GM18498 (cell line): ENCODE measurements around the gene CBS.
"Not testable (repeated sequence)": the region's sequence is repeated elsewhere in the genome, so short reads cannot be mapped to it uniquely, and the experiment has no call there.

ENCODE experiments used
- ATAC-seq: cut with Tn5 transposase; IDR thresholded peaks from one replicate; pipeline ENCODE4 v1.9.1; 2021; ENCODE audit warnings: mild to moderate bottlenecking, moderate library complexity; ENCODE audit not compliant: unreplicated experiment

CBS gene

DNA sequence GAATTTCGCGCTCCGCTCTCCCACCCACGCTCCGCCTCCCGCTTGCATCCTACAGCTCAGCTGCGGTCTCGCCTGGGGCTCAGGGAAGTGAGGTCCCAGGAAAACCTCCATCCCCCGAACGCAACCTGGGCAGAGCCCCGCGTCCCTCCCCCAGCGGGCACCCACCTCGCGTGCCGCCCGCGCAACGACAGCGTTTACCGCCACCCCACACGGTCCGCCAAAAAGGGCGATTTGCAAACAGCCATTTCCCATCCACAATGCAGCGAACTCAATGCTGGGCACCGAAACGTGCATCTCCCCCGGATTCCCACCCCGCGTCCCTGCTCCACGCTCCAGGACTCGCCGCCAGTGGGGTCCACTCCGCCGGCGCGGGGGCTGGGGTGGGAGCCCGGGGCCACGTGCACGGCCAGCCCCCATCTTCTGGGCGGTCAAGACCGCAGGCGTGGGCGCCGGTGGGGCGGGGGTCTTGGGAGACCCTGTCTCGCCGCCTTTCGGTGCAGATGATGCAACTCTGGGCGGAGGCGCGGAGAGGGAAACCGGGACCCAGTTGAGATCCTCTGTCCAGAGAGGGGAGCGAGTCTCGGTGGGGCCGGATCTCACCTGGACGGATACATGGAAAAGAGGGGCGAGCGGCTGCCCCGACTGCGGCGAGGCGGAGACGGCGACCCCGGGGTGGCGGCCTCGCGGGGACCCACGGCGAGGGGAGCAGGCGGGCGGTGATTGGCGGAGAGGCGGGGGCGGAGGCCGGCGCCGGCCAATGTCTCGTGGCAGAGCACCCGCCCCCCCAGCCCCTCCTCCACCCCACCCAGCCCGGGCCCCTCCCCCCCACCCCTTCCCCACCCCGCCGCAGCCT lies at the start of gene CBS:
Gene CBS (minus strand): TSS at position 666 of the 853 bp plus-strand sequence. CDS start 3,642 bp downstream, outside the sequence.
- not testable (repeated sequence) for ATAC-seq

GRCh38 chr21:43115956-43116355 lies 40.3 kb upstream of the CBS start:
- ATAC-seq, result not testable (repeated sequence)

GRCh38 chr21:43114483-43114882 lies 38.8 kb upstream of the CBS start:
- not testable (repeated sequence) for ATAC-seq

- not testable (repeated sequence) for ATAC-seq
Measured at GRCh38 chr21:43109006-43109405, 33.4 kb upstream of the CBS start.

GRCh38 chr21:43108177-43108576 lies 32.5 kb upstream of the CBS start:
- ATAC-seq, result not testable (repeated sequence)

GRCh38 chr21:43107794-43108137 lies 32.1 kb upstream of the CBS start:
- ATAC-seq, result not testable (repeated sequence)

DNA sequence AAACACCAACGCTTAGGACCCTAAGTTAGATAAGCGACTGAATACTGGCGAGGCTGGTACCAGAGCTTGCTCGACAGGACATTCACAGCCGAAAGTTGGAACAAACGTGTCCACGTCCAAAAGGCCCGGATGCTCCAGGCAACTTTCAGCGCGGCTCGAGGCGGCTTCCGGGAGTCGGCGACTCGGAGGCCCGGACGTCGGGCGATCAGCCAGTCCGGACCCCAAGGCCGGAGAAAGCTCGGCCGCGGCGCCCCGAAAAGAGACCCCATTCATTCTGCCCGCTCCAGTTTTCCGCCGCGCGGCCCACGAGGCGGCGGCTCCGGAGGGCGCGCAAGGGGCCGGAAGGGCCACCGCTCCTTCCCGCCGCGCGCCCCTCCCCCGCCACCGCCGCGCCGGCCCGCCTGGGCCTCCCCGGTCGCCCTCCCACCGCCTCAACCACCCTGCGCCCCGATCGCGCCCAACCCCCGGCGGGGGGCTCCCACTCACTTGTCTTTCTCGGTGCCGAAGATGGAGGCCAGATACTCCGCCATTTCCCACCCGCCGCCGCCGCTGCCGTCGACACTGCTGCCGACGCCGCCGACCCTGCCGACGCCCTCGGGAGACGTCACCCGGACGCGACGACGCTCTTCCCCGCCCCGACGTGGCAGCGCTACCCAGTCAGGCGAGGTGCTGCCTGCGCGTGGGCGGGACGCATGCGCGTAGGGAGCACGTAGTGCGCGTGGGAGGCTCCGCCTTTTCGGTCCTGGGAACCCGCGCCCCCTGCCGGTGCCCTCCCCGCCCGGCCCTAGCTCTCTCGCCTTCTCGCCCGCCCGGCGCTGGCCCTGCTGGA lies 31.5 kb upstream of the CBS start, which contains the start of gene U2AF1:
Gene U2AF1 (minus strand): TSS at position 606 of the 829 bp plus-strand sequence. CDS start 76 bp downstream, at position 530.
- ATAC-seq, result peak; percentile 73

- ATAC-seq, result not testable (repeated sequence)
Measured at GRCh38 chr21:43104642-43105041, 29.0 kb upstream of the CBS start.

DNA sequence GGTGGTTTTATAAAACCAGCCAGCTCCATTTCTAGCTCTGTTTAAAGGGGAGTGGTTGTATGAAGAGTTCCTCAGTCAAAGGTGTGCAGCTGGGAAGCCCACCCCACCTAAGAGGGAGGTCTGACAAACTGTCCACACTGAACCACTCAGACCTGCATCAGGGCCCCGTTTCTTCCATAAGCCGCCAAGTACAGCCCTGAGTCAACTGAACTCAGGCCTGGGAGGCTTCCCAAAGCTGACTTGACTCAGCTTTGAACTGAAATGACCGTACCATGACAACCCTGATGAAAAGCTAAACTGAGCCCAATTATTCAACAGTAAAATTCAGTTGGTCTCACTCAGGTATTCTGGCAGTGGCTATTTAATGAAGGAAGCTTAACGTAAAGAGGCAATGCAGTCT lies 26.6 kb upstream of the CBS start:
- not testable (repeated sequence) for ATAC-seq

- not testable (repeated sequence) for ATAC-seq
Measured at GRCh38 chr21:43101676-43102075, 26.0 kb upstream of the CBS start.

GRCh38 chr21:43101000-43101399 lies 25.4 kb upstream of the CBS start:
- ATAC-seq, result not testable (repeated sequence)

DNA sequence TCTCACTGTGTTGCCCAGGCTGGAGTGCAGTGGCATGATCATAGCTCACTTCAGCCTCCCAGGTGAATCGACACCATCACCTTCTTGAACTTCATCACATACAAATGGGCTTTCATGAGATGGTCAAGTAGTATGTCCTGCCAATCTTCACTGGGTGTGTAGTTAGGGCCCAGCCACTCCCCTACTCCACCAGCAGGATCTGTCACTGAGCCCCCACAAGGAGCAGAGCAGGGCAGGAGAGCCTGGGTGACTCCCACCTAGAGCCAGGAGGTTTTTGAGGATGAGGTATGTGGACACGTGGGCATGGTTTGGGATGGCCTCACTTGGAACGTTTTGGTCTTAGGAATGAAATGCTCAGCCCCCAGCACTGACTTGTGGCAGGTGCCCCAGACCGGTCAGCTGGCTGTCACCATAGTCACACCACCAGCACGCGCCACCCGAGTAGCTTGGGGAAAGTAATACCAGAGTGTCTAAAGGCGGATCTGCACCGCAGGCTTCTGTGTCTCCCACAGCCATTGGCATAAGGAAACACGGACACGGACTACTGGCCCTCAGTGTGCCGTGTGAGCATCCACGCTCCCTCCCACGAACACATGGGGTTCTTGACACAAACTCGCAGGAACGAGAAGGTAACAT lies 16.5 kb upstream of the CBS start:
- ATAC-seq, result not testable (repeated sequence)

DNA sequence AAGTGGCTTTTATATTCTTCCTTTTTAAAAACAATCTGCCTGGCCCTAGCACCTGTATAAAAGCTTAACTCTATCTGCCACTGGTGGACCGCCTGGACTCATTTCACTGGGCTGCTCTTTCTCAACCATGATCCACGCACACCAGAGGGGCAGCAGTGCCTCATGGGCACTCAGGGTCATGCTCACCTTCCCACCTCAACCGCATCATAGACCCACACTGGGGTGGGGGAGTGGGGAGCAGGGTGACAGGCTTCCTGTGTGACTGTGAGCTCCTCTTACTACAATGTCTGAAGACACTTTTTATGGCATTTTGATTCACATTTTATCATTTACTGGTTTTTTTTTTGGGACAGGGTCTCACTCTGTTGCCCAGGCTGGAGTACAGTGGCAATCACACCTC lies 15.3 kb upstream of the CBS start:
- ATAC-seq, result not testable (repeated sequence)

DNA sequence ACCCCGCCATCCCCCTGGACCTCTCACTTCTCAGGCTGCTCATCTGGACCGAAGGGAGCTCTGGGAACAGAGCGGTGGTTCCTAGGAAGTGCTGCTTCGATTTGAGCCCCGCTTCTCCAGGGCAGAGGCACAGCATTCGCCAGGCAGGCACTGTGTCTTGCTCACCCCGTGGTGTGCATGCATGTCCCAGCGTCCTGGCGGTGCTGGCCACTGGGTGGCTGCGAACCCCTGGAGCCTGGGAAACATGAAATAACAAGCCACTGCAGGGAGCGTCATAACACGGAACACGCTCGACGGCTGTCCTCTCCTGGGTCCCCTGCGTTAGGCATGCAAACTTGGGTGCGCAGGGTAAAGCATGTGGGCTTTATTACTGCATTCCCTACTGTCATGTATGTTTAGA lies 13.8 kb upstream of the CBS start:
- not testable (repeated sequence) for ATAC-seq

DNA sequence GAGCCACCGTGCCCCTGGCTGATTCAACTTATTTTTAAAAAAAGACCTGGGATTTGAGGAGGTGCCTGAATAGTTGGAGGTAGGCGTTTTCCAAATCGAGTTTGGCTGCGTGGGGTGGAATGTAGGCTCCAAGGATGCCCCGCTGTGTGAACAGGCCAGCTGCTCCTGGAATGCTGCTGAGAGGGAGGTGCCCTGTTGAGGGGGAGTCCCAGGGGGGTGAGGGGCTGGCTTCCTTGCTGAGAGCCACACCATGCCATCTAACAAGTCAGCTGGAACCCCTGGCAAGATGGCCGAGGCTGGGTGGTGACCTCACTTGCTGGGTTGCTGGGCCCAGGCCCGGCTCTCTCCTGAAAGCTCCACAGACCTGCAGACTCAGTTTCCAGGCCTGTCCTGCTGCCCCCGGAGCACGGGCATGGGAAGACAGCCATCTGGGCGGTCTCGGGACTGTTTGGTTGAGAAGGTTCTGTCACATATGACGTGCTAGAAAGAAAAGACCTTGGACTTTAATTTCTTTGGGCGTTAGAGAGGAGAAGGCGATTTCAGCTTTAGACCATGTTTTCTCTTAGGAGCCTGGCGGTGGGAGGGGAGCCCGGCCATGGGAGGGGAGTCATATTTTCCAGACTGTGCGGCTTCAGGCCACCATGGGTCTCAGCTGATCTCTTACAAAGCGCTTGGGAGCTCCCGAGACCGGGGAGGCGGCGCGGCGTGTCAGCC lies 7.1 kb upstream of the CBS start:
- ATAC-seq, result not testable (repeated sequence)

GRCh38 chr21:43076643-43077042 lies 1.0 kb upstream of the CBS start:
- not testable (repeated sequence) for ATAC-seq

GRCh38 chr21:43076023-43076637 lies 495 bp upstream of the CBS start:
- ATAC-seq, result not testable (repeated sequence)

- not testable (repeated sequence) for ATAC-seq
Measured at GRCh38 chr21:43074401-43075169, 1.1 kb downstream of the CBS start.

- ATAC-seq, result not testable (repeated sequence)
Measured at GRCh38 chr21:43072742-43073141, 2.9 kb downstream of the CBS start.
